ENCODE data around the gene P3H2. TPM values are rescaled to one million over a fixed set of nuclear protein-coding genes. Genes with fewer than 3 reads are reported as not detected.

The P3H2 gene
- total RNA-seq, 1 experiment from 2014 or later, result 30.3 TPM

Other genes with a start within 250 kb of the P3H2 start
- 2.8 and 3.6 TPM in 2 replicates for gene CLDN1, start 201.5 kb upstream of the P3H2 start, total RNA-seq (2014; rRNA removed; shearing (Covaris generic))